H1 (cell line): ENCODE results near the gene SND1. TPM values are rescaled to one million over a fixed set of nuclear protein-coding genes. Genes with fewer than 3 reads are reported as not detected.

ENCODE experiments used
- BACH1 ChIP-seq: IDR thresholded peaks from 2 replicates; pipeline ENCODE4 v1.6.1; 2012; ENCODE audit warnings: low read length, improper control_type of control experiment
- polyA plus RNA-seq, 7 experiments: library from polyadenylated mRNA; depleted of rRNA in 3 of 7; stranded (reverse) in 5 of 7; unstranded in 2 of 7; fragments of >200 nt in 5 of 7; fragments of 200-250 nt in 2 of 7; gene quantifications; 1 replicate in 5 of 7; 2 replicates in 1 of 7; 4 replicates in 1 of 7; pipeline versions ENCODE4 v1.2.1 to v1.2.3, GENCODE V29; 2011 to 2013; ENCODE audit warnings: missing spikeins in 2 of 7, mixed read lengths in 2 of 7
- total RNA-seq: library from RNA; stranded (reverse); fragmentation: NEBNext Ultra II Directional; extraction: Animal tissue kit (Norgen Biotek cat#: 25700); gene quantifications from 2 replicates; pipeline ENCODE4 v1.2.1, GENCODE V29; 2021

The SND1 gene
- total and polyA plus RNA-seq, 2 of the 8 experiments (the other 6 are each of a cell fraction or from before 2014, with no cell fraction given) = 122 to 290 TPM

- no peak for TF ChIP-seq BACH1
Observed at GRCh38 chr7:127608446-127608845, 43.5 kb upstream of the SND1 start (continued).
